Measurements from ENCODE around the gene KSR1. TPM values are rescaled to one million over a fixed set of nuclear protein-coding genes. Genes with fewer than 3 reads are reported as not detected.
"Not testable (repeated sequence)": the region's sequence is repeated elsewhere in the genome, so short reads cannot be mapped to it uniquely, and the experiment has no call there.

The KSR1 gene
- total RNA-seq, 1 donor: 23.5 TPM

DNA sequence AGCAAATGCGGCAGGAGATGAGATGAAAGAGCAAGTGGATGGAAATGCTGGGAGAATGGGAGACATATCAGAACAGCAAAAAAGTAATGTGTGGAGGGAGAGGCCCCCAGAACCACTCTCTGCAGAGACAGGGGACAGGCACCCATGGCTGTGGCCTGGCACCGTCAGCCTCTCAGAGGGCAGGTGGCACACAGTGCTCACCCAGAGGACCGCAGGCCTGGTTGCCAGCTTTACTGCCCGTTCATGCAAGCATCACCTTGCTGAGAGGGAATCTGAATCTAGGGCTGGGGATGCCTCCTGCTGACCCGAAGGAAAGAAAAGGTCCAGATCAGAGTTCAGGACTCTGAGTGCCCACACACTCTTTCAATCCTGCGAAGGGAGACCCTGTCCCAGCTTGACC lies 34.6 kb upstream of the KSR1 start:
- H3K4me1 ChIP-seq (ENCODE audit: insufficient read depth, low read length); H3K27me3 ChIP-seq (ENCODE audit: insufficient read depth, low read length); H3K4me3 ChIP-seq (ENCODE audit: low read length); H3K9me3 ChIP-seq (ENCODE audit: low read depth, low read length): not testable (repeated sequence)

DNA sequence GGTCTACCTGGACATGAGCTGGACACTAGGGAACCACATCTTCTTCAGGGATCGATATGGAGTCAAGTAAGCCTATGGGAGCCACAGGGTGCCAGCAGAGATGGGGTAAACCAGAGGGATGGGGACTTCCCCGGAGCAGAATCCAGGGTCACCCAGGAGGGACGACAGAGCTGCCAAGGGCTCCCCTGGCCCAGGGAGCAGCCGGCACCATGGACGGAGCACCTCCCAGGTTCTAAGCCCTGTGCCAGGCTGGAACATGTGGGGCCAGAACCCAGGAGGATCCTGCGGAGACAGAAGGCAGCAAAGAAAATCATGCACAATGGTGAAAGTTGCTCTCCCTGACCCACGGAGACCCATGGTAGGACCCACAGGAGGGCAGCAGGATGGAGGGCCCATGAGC lies 33.6 kb upstream of the KSR1 start:
- Histone ChIP-seq H3K4me1 (ENCODE audit: insufficient read depth, low read length) (no peaks in the 10 kb centered on the region), H3K27me3 (ENCODE audit: insufficient read depth, low read length) (no peaks in the 10 kb centered on the region), H3K9me3 (ENCODE audit: low read depth, low read length) (no peaks in the 10 kb centered on the region), H3K4me3 (ENCODE audit: low read length) (no peak overlapping the region)

DNA sequence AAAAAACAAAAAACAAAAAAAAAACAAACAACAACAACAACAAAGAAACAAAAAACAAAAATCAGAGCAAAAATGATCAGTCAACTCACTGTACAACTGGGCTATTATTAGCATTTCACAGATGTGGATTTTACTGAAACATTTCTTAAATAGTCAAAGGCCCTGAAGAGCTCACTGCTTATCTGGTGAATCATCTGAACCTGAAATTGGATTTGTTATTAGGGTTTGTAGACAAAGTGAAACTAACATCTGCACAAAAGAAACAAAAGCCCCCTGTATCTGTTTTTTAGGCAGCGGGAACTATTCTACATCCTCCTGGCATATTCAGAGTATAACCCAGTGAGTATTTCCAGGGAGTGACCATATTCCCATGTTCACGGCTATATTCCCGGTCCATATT lies 32.6 kb upstream of the KSR1 start:
- Histone ChIP-seq H3K4me3 (ENCODE audit: low read length) (no peak overlapping the region), H3K27me3 (ENCODE audit: insufficient read depth, low read length) (no peaks in the 10 kb centered on the region), H3K4me1 (ENCODE audit: insufficient read depth, low read length) (no peaks in the 10 kb centered on the region), H3K9me3 (ENCODE audit: low read depth, low read length) (no peaks in the 10 kb centered on the region)

DNA sequence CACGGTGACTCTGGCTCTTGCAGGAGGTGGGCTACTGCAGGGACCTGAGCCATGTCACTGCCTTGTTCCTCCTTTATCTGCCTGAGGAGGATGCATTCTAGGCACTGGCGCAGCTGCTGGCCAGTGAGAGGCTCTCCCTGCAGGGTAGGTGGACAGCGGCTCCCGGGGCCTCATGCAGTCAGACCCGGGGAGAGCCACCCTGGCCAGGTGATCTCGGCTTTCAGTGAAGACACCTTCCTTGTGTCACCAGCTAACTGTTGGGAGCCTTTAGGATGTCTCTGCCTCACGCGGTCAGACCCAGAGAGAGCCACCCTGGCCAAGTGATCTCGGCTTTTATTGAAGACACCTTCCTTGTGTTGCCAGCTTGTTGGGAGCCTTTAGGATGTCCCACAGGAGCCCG lies 31.7 kb upstream of the KSR1 start:
- Histone ChIP-seq H3K9me3 (ENCODE audit: low read depth, low read length) (no peaks in the 10 kb centered on the region), H3K27me3 (ENCODE audit: insufficient read depth, low read length) (no peaks in the 10 kb centered on the region), H3K4me3 (ENCODE audit: low read length) (no peak overlapping the region), H3K4me1 (ENCODE audit: insufficient read depth, low read length) (no peaks in the 10 kb centered on the region)

DNA sequence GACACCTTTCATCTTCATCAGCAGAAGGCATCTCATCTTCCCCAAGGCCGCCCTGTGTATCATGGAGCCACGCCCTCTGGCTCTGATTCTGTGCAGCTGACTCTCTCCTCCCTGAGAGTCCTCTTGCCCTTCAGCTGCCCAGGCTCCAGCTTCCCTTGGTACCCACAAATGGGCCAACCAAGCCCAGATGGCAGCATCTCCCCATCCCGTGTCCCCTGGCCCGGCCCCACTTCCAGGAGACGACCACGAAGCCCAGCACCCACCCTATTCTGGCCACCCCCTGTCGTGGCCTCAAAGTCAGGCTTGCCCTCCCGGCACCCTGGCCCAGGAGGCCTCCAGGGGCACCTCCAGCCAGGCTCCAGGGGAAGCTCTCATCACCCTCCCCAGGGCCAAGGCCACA lies 31.3 kb upstream of the KSR1 start:
- Histone ChIP-seq H3K9me3 (ENCODE audit: low read depth, low read length) (no peaks in the 10 kb centered on the region), H3K27me3 (ENCODE audit: insufficient read depth, low read length) (no peaks in the 10 kb centered on the region), H3K4me1 (ENCODE audit: insufficient read depth, low read length) (no peaks in the 10 kb centered on the region), H3K4me3 (ENCODE audit: low read length) (no peak overlapping the region)

DNA sequence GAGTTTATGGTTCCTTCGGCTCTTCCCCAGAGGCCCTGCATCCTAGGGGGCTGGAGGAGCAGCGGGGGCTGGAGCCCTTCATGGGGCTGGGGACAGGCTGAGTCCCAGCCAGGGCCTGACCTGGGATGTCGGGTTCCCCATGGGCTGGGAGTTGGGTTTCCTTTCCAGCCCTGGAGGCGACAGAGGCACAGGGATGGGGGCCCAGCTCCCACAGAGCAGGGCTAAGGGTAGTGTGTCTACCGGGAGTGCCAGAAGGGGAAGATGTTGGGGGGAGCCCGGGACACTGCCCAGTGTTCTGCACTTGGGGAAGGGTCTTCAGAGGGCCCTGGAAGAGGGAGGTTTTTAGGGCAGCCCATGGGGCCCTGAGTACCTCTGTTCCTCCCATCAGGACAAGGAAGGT lies 30.7 kb upstream of the KSR1 start:
- not testable (repeated sequence) for H3K27me3 ChIP-seq (ENCODE audit: insufficient read depth, low read length); H3K4me1 ChIP-seq (ENCODE audit: insufficient read depth, low read length); H3K9me3 ChIP-seq (ENCODE audit: low read depth, low read length); H3K4me3 ChIP-seq (ENCODE audit: low read length)

DNA sequence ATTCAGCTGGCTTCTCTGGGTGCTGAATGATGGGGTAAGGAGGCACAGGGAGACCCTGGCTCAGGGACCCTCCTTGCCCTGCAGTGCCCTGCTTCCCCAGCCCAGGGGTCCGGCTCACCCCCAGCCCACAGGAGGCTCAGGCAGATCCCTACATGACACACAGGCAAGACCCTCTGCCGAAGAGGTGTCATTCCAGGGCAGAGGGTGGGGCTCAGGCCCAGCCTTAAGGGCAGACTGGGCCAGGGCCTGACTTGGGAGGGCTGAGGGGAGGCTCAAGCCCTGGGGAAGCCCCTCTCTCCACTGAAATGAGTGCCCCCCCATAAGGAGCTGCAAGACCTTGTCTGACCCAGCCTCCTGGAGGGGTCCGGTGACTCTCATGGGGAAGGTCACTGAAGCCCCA lies 30.3 kb upstream of the KSR1 start:
- Histone ChIP-seq H3K4me1 (ENCODE audit: insufficient read depth, low read length) (no peaks in the 10 kb centered on the region), H3K4me3 (ENCODE audit: low read length) (no peak overlapping the region), H3K9me3 (ENCODE audit: low read depth, low read length) (no peaks in the 10 kb centered on the region), H3K27me3 (ENCODE audit: insufficient read depth, low read length) (no peaks in the 10 kb centered on the region)

DNA sequence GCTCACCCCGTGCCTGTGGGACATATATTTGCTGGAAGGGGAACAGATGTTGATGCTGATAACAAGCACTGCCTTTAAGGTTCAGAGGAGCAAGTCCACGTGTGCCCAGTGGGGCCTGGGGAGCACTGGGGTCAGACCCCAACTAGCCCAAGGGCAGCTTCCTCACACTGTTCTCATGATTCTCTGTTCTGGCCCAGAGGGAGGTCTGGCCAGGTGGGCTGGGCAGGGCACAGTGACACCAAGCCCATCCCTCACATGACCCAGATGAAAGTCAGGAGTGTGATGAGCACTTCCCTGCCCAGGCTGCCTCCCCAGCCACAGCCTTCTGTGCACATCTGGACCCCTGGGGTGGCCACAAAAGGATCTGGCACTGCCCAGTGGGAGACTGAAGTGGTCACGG lies 29.8 kb upstream of the KSR1 start:
- not testable (repeated sequence) for H3K9me3 ChIP-seq (ENCODE audit: low read depth, low read length); H3K4me1 ChIP-seq (ENCODE audit: insufficient read depth, low read length); H3K4me3 ChIP-seq (ENCODE audit: low read length); H3K27me3 ChIP-seq (ENCODE audit: insufficient read depth, low read length)

DNA sequence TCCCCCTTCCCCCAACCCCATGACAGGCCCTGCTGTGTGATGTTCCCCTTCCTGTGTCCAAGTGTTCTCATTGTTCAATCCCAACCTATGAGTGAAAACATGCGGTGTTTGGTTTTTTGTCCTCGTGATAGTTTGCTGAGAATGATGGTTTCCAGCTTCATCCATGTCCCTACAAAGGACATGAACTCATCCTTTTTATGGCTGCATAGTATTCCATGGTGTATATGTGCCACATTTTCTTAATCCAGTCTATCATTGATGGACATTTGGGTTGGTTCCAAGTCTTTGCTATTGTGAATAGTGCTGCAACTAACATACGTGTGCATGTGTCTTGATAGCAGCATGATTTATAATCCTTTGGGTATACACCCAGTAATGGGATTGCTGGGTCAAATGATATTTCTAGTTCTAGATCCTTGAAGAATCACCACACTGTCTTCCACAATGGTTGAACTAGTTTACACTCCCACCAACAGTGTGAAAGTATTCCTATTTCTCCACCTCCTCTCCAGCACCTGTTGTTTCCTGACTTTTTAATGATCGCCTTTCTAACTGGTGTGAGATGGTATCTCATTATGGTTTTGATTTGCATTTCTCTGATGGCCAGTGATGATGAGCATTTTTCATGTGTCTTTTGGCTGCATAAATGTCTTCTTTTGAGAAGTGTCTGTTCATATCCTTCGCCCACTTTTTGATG lies 28.9 kb upstream of the KSR1 start:
- H3K4me3 ChIP-seq (ENCODE audit: low read length); H3K4me1 ChIP-seq (ENCODE audit: insufficient read depth, low read length); H3K9me3 ChIP-seq (ENCODE audit: low read depth, low read length); H3K27me3 ChIP-seq (ENCODE audit: insufficient read depth, low read length): not testable (repeated sequence)

DNA sequence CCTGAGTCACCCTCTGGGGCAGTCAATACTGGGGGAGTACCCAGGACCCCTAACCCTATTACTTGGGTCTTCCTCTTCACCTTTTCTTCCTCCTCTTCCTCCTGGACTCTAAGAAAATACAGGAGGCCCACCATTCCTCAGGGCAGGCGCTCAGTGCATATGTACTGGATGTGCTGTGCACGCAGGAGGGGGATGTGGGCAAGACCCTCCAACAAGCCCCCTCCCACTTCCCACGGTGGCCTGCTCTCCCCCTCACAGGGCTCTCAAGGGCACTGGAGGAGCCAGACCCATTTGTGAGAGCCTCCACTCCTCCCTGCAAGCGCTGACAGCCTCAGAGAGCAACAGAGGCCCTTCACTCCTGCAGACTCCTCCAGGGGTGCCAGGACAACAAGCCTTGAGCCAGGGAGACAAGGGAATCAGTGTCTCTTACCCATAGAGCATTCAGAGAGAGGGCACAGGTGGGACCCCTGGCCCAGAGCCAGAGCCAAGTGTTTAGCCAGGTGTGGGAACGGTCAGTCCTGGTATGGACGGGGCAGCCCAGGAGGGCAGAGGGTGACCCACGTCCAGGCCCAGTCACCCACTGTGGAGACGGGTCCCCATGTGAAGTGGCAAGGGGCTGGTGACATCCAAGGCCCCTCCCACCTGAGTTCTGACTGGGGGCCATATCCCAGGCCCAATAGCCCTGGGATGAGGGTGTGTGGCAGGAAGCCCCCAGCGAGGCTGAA lies 27.3 kb upstream of the KSR1 start:
- no peak overlapping the region for H3K4me3 ChIP-seq (ENCODE audit: low read length)
- no peaks in the 10 kb centered on the region for H3K27me3 ChIP-seq (ENCODE audit: insufficient read depth, low read length)
- H3K9me3 ChIP-seq (ENCODE audit: low read depth, low read length): no peaks in the 10 kb centered on the region
- H3K4me1 ChIP-seq (ENCODE audit: insufficient read depth, low read length): no peaks in the 10 kb centered on the region

DNA sequence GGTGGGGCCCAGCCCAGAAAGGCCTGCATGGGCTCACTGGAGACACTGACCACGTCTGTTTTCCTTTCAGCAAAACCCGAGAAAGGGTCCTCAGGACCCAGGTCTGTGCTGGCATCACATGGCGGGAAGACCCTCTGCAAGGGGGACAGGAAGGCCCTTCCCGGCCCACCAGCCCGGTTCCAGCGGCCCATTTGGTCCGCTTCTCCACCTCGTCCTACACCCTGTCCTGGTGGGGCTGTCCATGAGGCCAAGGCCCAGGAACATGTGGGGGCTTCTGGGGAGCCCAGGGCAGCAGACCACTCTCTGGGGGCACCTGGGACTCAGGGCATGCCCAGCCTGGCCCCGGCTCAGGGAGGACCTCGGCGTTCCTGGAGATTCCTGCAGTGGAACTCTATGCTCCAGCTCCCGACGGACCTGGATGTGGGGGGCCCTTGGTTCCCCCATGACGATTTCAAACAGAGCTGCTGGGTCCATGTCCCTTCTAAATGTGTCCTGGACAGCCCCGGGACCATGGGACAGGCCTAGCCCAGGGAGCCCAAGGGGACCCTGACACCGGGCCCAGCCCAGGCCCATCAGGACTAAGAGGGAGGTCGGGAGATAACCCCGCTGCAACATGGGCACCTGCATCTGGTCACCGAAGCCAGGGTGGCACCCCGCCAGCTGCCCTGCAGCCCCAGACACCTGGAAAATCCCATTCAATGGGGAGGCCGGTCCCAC lies 26.4 kb upstream of the KSR1 start:
- Histone ChIP-seq H3K4me3 (ENCODE audit: low read length) (no peak overlapping the region), H3K4me1 (ENCODE audit: insufficient read depth, low read length) (no peaks in the 10 kb centered on the region), H3K9me3 (ENCODE audit: low read depth, low read length) (no peaks in the 10 kb centered on the region), H3K27me3 (ENCODE audit: insufficient read depth, low read length) (no peaks in the 10 kb centered on the region)

DNA sequence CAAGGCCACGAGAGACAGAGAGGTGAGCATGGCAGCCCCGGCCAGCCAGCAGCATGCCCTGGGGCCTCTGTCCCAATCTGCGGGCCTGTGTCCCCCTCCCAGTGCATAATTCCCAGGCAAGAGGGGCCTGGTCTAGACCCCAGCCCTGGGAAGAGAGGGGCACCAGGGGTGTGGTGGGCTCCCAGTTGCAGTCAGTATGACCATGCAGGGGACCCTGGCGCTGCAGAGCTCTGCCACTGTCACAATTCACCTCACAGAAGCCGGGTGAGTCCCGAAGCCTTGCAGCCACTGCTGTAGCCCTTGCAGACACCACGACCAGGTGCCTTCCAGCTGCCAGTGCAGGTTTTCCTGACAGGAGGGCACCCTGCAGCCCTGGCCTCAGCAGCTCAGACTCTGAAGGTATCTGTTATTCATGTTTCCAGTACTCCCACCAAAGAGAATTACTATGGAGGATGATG lies 25.8 kb upstream of the KSR1 start:
- no peaks in the 10 kb centered on the region for H3K4me1 ChIP-seq (ENCODE audit: insufficient read depth, low read length)
- H3K4me3 ChIP-seq (ENCODE audit: low read length): no peak overlapping the region
- no peaks in the 10 kb centered on the region for H3K9me3 ChIP-seq (ENCODE audit: low read depth, low read length)
- no peaks in the 10 kb centered on the region for H3K27me3 ChIP-seq (ENCODE audit: insufficient read depth, low read length)

DNA sequence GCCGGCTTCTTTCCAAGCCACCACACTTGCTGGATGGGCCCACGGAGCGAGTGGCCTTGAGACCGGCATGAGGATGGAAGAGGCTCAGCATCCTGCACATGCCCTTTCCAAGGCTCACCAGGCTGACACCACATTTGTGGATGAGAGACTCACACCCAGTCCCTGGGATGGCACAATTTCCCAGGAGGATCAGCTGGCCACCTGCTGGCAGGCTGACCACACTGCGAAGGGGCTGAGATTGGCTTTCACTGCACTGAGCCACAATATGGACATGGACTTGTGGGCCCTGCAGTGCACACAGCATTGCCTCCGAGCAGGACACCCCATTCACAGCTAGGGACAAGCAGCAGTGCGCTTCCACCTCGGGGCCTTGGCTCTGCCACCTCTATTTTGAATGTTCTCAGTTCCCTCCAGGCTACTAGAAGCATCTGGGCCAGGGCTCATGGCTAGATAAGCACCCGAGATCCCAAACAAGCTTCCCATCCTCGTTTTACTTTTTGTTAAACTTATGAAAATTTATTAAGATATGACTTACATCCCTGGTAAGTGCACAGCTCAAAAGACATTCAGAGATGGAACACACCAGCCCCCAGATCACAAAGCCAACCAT lies 25.3 kb upstream of the KSR1 start:
- H3K4me1 ChIP-seq (ENCODE audit: insufficient read depth, low read length): no peaks in the 10 kb centered on the region
- H3K9me3 ChIP-seq (ENCODE audit: low read depth, low read length): no peaks in the 10 kb centered on the region
- no peaks in the 10 kb centered on the region for H3K27me3 ChIP-seq (ENCODE audit: insufficient read depth, low read length)
- H3K4me3 ChIP-seq (ENCODE audit: low read length): no peak overlapping the region

DNA sequence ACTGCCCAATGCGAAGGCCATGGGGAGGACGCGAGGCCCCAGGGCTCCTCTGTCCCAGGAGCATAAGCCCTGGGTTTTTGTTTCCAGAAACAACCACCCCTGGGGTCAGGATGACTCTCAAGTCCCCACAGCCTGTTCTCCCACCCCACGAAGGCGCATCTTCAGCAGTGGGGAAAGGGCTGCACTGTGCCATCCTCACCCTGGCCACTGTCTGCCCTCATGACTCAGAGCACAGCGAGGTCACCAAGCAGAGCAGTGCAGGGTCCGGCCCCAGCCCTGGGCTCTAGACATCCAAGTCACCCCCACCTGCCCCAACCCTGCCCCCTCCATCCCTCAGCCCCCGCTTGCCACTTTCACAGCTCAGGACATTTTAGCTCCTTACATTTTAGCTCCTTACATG lies 22.7 kb upstream of the KSR1 start:
- Histone ChIP-seq H3K4me1 (ENCODE audit: insufficient read depth, low read length) (no peaks in the 10 kb centered on the region), H3K9me3 (ENCODE audit: low read depth, low read length) (no peaks in the 10 kb centered on the region), H3K4me3 (ENCODE audit: low read length) (no peak overlapping the region), H3K27me3 (ENCODE audit: insufficient read depth, low read length) (no peaks in the 10 kb centered on the region)

DNA sequence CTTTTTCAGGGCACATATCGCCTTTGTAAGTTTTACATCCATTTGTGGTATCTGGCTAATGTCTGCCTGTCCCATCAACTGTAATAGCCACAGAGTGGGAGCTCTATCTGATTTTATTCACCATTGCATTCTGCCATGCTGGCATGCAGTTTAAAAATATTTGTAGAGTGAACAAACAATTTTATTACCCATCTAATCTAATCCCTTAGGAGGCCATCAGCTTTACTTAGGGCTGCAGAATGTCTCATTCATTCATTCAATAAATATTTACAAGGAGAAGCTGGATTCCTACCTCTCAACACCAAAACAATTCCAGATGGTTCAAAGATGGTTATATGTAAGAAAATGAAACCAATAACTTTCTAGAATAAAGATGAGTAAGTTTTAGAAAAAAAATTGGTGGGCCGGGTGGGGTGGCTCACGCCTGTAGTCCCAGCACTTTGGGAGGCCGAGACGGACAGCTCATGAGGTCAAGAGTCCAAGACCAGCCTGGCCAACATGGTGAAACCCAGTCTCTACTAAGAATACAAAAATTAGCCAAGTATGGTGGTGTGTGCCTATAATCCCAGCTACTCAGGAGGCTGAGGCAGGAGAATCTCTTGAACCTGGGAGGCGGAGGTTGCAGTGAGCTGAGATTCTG lies 20.7 kb upstream of the KSR1 start:
- H3K27me3 ChIP-seq (ENCODE audit: insufficient read depth, low read length): not testable (repeated sequence)

More for the DNA sequence above, 20.7 kb upstream of the KSR1 start:
- not testable (repeated sequence) for H3K4me1 ChIP-seq (ENCODE audit: insufficient read depth, low read length); H3K4me3 ChIP-seq (ENCODE audit: low read length); H3K9me3 ChIP-seq (ENCODE audit: low read depth, low read length)

Measured in mononuclear cell (primary cell).